GM12878 (cell line): ENCODE results near the gene METAP1D. TPM values are rescaled to one million over a fixed set of nuclear protein-coding genes. Genes with fewer than 3 reads are reported as not detected.
A peak's percentile ranks its signal among the peaks of the same experiment; 100 is the strongest.

Experiments used
- CBX5 ChIP-seq: sonication (generic); IDR thresholded peaks from 2 replicates; pipeline ENCODE4 v1.6.1; 2016; ENCODE audit warnings: low read depth, moderate library complexity, mild to moderate bottlenecking, inconsistent platforms
- CHD2 ChIP-seq: IDR thresholded peaks from 2 replicates; pipeline ENCODE4 v1.6.1; 2011; ENCODE audit warnings: low read depth, low read length, improper control_type of control experiment, borderline replicate concordance
- EED ChIP-seq: sonication (generic); IDR thresholded peaks from 2 replicates; pipeline ENCODE4 v1.6.1; 2016; ENCODE audit warnings: antibody characterized with exemption, low read depth
- EGR1 ChIP-seq, 2 experiments: IDR thresholded peaks; 1 replicate in 1 of 2; 2 replicates in 1 of 2; pipeline ENCODE4 v1.6.1; 2011 to 2012; ENCODE audit warnings: low read depth in 2 of 2, low read length in 2 of 2, borderline replicate concordance in 1 of 2, mild to moderate bottlenecking in 1 of 2, moderate library complexity in 1 of 2
- EP300 ChIP-seq, 2 experiments: fragments of 150-350 bp in 1 of 2; IDR thresholded peaks; 2 replicates each; pipeline ENCODE4 v1.6.1; 2011 to 2012; ENCODE audit warnings: low read depth in 2 of 2, low read length in 2 of 2, borderline replicate concordance in 1 of 2, improper control_type of control experiment in 1 of 2, inconsistent platforms in 1 of 2; ENCODE audit not compliant: control insufficient read depth in 1 of 2
- RFX5 ChIP-seq: IDR thresholded peaks from 2 replicates; pipeline ENCODE4 v1.6.1; 2011; ENCODE audit warnings: low read depth, low read length, improper control_type of control experiment
- RUNX3 ChIP-seq: IDR thresholded peaks from 2 replicates; pipeline ENCODE4 v1.6.1; 2012; ENCODE audit warnings: low read length, inconsistent platforms
- SUZ12 ChIP-seq: fragments of 200-600 bp; sonication (generic); IDR thresholded peaks from one replicate; pipeline ENCODE4 v1.6.1; 2018; ENCODE audit warnings: antibody characterized with exemption, mild to moderate bottlenecking; ENCODE audit not compliant: unreplicated experiment
- ZSCAN29 ChIP-seq: fragments of 450-650 bp; IDR thresholded peaks from 2 replicates; pipeline ENCODE4 v1.6.1; 2017; ENCODE audit warnings: mild to moderate bottlenecking, moderate library complexity
- polyA plus RNA-seq, 11 experiments: library from polyadenylated mRNA; depleted of rRNA in 4 of 11; unstranded in 6 of 11; stranded (reverse) in 5 of 11; fragments of >200 nt; fragmentation: Nextera tagmentation in 4 of 11; fragmentation: Illumina TruSeq in 1 of 11; extraction: Ambion mirVana in 4 of 11; extraction: Trizol in 1 of 11; gene quantifications; 1 replicate in 1 of 11; 2 replicates in 10 of 11; pipeline versions ENCODE4 v1.2.1 to v1.2.3, GENCODE V29; 2011 to 2016; ENCODE audit warnings: inconsistent platforms in 2 of 11, missing spikeins in 2 of 11, low read depth in 1 of 11
- total RNA-seq, 4 experiments: library from RNA; depleted of rRNA in 3 of 4; stranded (reverse); fragments of >200 nt in 3 of 4; fragmentation: Illumina TruSeq in 1 of 4; extraction: Trizol in 1 of 4; gene quantifications; 2 replicates each; pipeline versions ENCODE4 v1.2.1 to v1.2.3, GENCODE V29; 2013 to 2021
- TF ChIP-seq, protein P1 (sequence below): fragments of 450-650 bp; IDR thresholded peaks from 2 replicates; pipeline ENCODE4 v1.6.1; 2017; ENCODE audit warnings: mild to moderate bottlenecking, moderate library complexity
- TF ChIP-seq, protein P2 (sequence below): fragments of 450-650 bp; IDR thresholded peaks from 2 replicates; pipeline ENCODE4 v1.6.1; 2017; ENCODE audit warnings: mild to moderate bottlenecking, low read depth, inconsistent platforms; ENCODE audit not compliant: poor library complexity, severe bottlenecking
- TF ChIP-seq, protein P3 (sequence below): fragments of 450-650 bp; IDR thresholded peaks from 2 replicates; pipeline ENCODE4 v1.6.1; 2014; ENCODE audit warnings: mild to moderate bottlenecking
- TF ChIP-seq, protein P4 (sequence below): fragments of 450-650 bp; IDR thresholded peaks from 2 replicates; pipeline ENCODE4 v1.6.1; 2016; ENCODE audit warnings: mild to moderate bottlenecking

Gene METAP1D
- total and polyA plus RNA-seq, 10 of the 15 experiments (the other 5 are each of a cell fraction or from before 2014, with no cell fraction given): 4.5 to 12.1 (median 7.8) TPM

DNA sequence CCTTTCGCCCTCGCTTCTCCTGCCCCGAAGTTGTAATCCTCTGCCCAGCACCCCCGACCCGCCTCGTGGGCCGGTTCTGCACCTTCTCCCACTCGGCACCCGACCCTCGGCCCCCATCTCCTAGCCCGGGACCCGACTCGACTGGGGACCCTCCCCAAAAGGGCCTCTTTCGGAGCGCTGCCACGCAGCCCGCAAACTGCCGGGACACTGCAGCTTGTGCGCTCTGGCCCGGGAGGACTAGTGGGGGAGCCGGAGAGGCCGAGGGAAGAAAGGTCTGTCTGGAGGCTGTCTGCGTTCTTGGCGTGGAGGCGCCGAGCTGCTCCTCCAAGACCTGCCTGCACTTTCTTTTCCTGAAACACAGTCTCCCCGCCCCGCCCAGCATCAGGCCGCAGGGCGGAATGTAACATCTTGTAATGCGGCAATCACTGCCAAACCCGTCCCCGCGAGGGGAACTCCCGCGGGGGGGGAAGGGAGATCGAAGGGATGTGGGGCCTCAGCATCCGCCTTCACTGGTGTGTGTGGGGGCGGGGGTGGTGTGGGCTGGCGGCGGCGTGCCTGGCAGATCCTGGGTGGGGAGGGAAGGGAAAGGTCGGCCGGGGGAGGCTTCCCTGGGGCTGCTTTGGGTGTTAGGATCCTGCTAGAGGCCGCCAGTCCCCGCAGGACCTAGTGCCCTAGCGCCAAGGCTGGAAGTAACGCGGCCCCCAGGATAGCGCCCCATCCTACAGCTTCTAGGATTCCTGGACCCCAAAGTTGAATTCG is 95.6 kb downstream of the METAP1D start (continued):
- TF ChIP-seq, protein P1, sequence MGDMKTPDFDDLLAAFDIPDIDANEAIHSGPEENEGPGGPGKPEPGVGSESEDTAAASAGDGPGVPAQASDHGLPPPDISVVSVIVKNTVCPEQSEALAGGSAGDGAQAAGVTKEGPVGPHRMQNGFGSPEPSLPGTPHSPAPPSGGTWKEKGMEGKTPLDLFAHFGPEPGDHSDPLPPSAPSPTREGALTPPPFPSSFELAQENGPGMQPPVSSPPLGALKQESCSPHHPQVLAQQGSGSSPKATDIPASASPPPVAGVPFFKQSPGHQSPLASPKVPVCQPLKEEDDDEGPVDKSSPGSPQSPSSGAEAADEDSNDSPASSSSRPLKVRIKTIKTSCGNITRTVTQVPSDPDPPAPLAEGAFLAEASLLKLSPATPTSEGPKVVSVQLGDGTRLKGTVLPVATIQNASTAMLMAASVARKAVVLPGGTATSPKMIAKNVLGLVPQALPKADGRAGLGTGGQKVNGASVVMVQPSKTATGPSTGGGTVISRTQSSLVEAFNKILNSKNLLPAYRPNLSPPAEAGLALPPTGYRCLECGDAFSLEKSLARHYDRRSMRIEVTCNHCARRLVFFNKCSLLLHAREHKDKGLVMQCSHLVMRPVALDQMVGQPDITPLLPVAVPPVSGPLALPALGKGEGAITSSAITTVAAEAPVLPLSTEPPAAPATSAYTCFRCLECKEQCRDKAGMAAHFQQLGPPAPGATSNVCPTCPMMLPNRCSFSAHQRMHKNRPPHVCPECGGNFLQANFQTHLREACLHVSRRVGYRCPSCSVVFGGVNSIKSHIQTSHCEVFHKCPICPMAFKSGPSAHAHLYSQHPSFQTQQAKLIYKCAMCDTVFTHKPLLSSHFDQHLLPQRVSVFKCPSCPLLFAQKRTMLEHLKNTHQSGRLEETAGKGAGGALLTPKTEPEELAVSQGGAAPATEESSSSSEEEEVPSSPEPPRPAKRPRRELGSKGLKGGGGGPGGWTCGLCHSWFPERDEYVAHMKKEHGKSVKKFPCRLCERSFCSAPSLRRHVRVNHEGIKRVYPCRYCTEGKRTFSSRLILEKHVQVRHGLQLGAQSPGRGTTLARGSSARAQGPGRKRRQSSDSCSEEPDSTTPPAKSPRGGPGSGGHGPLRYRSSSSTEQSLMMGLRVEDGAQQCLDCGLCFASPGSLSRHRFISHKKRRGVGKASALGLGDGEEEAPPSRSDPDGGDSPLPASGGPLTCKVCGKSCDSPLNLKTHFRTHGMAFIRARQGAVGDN: no peak
- peak in 1 of 2 experiments; percentile 70; a peak in 1 of 3 replicates for TF ChIP-seq EGR1 (IDR thresholded peaks at IDR 0.05; ENCODE audit: borderline replicate concordance in 1 of 2, low read depth in 2 of 2, low read length in 2 of 2)
- TF ChIP-seq CHD2: 0 out of 2 replicates have a peak, but pooled peaks have one; percentile 17
- TF ChIP-seq, protein P2, sequence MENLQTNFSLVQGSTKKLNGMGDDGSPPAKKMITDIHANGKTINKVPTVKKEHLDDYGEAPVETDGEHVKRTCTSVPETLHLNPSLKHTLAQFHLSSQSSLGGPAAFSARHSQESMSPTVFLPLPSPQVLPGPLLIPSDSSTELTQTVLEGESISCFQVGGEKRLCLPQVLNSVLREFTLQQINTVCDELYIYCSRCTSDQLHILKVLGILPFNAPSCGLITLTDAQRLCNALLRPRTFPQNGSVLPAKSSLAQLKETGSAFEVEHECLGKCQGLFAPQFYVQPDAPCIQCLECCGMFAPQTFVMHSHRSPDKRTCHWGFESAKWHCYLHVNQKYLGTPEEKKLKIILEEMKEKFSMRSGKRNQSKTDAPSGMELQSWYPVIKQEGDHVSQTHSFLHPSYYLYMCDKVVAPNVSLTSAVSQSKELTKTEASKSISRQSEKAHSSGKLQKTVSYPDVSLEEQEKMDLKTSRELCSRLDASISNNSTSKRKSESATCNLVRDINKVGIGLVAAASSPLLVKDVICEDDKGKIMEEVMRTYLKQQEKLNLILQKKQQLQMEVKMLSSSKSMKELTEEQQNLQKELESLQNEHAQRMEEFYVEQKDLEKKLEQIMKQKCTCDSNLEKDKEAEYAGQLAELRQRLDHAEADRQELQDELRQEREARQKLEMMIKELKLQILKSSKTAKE: no peak
- TF ChIP-seq RFX5: no peak
- peak; percentile 34; the same call in 1 of the 2 replicates for TF ChIP-seq RUNX3
- TF ChIP-seq SUZ12: peak; percentile 27
- TF ChIP-seq CBX5: no peak
- TF ChIP-seq, protein P3, sequence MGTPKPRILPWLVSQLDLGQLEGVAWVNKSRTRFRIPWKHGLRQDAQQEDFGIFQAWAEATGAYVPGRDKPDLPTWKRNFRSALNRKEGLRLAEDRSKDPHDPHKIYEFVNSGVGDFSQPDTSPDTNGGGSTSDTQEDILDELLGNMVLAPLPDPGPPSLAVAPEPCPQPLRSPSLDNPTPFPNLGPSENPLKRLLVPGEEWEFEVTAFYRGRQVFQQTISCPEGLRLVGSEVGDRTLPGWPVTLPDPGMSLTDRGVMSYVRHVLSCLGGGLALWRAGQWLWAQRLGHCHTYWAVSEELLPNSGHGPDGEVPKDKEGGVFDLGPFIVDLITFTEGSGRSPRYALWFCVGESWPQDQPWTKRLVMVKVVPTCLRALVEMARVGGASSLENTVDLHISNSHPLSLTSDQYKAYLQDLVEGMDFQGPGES: no peak
- TF ChIP-seq EED: 0 out of 2 replicates have a peak, but pooled peaks have one; percentile 7
- no peak for TF ChIP-seq ZSCAN29
- TF ChIP-seq, protein P4, sequence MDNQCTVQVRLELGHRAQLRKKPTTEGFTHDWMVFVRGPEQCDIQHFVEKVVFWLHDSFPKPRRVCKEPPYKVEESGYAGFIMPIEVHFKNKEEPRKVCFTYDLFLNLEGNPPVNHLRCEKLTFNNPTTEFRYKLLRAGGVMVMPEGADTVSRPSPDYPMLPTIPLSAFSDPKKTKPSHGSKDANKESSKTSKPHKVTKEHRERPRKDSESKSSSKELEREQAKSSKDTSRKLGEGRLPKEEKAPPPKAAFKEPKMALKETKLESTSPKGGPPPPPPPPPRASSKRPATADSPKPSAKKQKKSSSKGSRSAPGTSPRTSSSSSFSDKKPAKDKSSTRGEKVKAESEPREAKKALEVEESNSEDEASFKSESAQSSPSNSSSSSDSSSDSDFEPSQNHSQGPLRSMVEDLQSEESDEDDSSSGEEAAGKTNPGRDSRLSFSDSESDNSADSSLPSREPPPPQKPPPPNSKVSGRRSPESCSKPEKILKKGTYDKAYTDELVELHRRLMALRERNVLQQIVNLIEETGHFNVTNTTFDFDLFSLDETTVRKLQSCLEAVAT: no peak
- no peak for TF ChIP-seq EP300 (IDR thresholded peaks at IDR 0.05; ENCODE audit: borderline replicate concordance in 1 of 2, control insufficient read depth in 1 of 2, low read depth in 2 of 2, low read length in 2 of 2)
- TF ChIP-seq, all 136 proteins: peak for 5
